ENCODE data around the gene CTNNBIP1.

Gene CTNNBIP1

GRCh38 chr1:9858293-9859035 lies 51.6 kb downstream of the CTNNBIP1 start:
- Histone ChIP-seq H3K36me3 (ENCODE audit: control insufficient read depth, insufficient read depth, low read length) (peaks cover 3% of the 10 kb centered on the region), H3K27ac (ENCODE audit: insufficient read depth, low read length, poor library complexity, severe bottlenecking) (no peak overlapping the region), H3K9me3 (ENCODE audit: control insufficient read depth, low read length) (no peaks in the 10 kb centered on the region), H3K4me1 (ENCODE audit: control insufficient read depth, insufficient read depth, low read length, poor library complexity, severe bottlenecking) (no peaks in the 10 kb centered on the region), H3K27me3 (replicated peaks; ENCODE audit: control insufficient read depth, insufficient read depth, low read length, poor library complexity, severe bottlenecking) (no peaks in the 10 kb centered on the region), H3K4me3 (ENCODE audit: insufficient read depth, low read depth, low read length, poor library complexity, severe bottlenecking) (no peak overlapping the region)
- no peak for DNase-seq

GRCh38 chr1:9855186-9855585 lies 54.9 kb downstream of the CTNNBIP1 start:
- Histone ChIP-seq H3K4me3 (ENCODE audit: insufficient read depth, low read depth, low read length, poor library complexity, severe bottlenecking) (no peak overlapping the region), H3K9me3 (ENCODE audit: control insufficient read depth, low read length) (no peaks in the 10 kb centered on the region), H3K36me3 (ENCODE audit: control insufficient read depth, insufficient read depth, low read length) (peaks cover 4% of the 10 kb centered on the region), H3K27ac (ENCODE audit: insufficient read depth, low read length, poor library complexity, severe bottlenecking) (no peak overlapping the region), H3K27me3 (replicated peaks; ENCODE audit: control insufficient read depth, insufficient read depth, low read length, poor library complexity, severe bottlenecking) (no peaks in the 10 kb centered on the region), H3K4me1 (ENCODE audit: control insufficient read depth, insufficient read depth, low read length, poor library complexity, severe bottlenecking) (no peaks in the 10 kb centered on the region)
- DNase-seq: no peak

- DNase-seq: no peak
- Histone ChIP-seq H3K27ac (ENCODE audit: insufficient read depth, low read length, poor library complexity, severe bottlenecking) (no peak overlapping the region), H3K9me3 (ENCODE audit: control insufficient read depth, low read length) (no peaks in the 10 kb centered on the region), H3K4me1 (ENCODE audit: control insufficient read depth, insufficient read depth, low read length, poor library complexity, severe bottlenecking) (no peaks in the 10 kb centered on the region), H3K36me3 (ENCODE audit: control insufficient read depth, insufficient read depth, low read length) (peaks cover 4% of the 10 kb centered on the region), H3K4me3 (ENCODE audit: insufficient read depth, low read depth, low read length, poor library complexity, severe bottlenecking) (no peak overlapping the region), H3K27me3 (replicated peaks; ENCODE audit: control insufficient read depth, insufficient read depth, low read length, poor library complexity, severe bottlenecking) (no peaks in the 10 kb centered on the region)
Observed at GRCh38 chr1:9853249-9853595, 56.8 kb downstream of the CTNNBIP1 start.

- Histone ChIP-seq H3K27ac (ENCODE audit: insufficient read depth, low read length, poor library complexity, severe bottlenecking) (no peak overlapping the region), H3K4me3 (ENCODE audit: insufficient read depth, low read depth, low read length, poor library complexity, severe bottlenecking) (no peak overlapping the region), H3K36me3 (ENCODE audit: control insufficient read depth, insufficient read depth, low read length) (peaks cover 4% of the 10 kb centered on the region), H3K9me3 (ENCODE audit: control insufficient read depth, low read length) (no peaks in the 10 kb centered on the region), H3K27me3 (replicated peaks; ENCODE audit: control insufficient read depth, insufficient read depth, low read length, poor library complexity, severe bottlenecking) (no peaks in the 10 kb centered on the region), H3K4me1 (ENCODE audit: control insufficient read depth, insufficient read depth, low read length, poor library complexity, severe bottlenecking) (no peaks in the 10 kb centered on the region)
- no peak for DNase-seq
Observed at GRCh38 chr1:9852410-9853248, 57.4 kb downstream of the CTNNBIP1 start.

- no peak overlapping the region for H3K4me3 ChIP-seq (ENCODE audit: insufficient read depth, low read depth, low read length, poor library complexity, severe bottlenecking)
- no peaks in the 10 kb centered on the region for H3K9me3 ChIP-seq (ENCODE audit: control insufficient read depth, low read length)
- DNase-seq: no peak
- H3K36me3 ChIP-seq (ENCODE audit: control insufficient read depth, insufficient read depth, low read length): peaks cover 4% of the 10 kb centered on the region
- H3K4me1 ChIP-seq (ENCODE audit: control insufficient read depth, insufficient read depth, low read length, poor library complexity, severe bottlenecking): no peaks in the 10 kb centered on the region
- H3K27me3 ChIP-seq (replicated peaks; ENCODE audit: control insufficient read depth, insufficient read depth, low read length, poor library complexity, severe bottlenecking): no peaks in the 10 kb centered on the region
- H3K27ac ChIP-seq (ENCODE audit: insufficient read depth, low read length, poor library complexity, severe bottlenecking): no peak overlapping the region
Observed at GRCh38 chr1:9852004-9852403, 58.1 kb downstream of the CTNNBIP1 start.

- no peaks in the 10 kb centered on the region for H3K4me1 ChIP-seq (ENCODE audit: control insufficient read depth, insufficient read depth, low read length, poor library complexity, severe bottlenecking)
- H3K9me3 ChIP-seq (ENCODE audit: control insufficient read depth, low read length): no peaks in the 10 kb centered on the region
- no peak overlapping the region for H3K27ac ChIP-seq (ENCODE audit: insufficient read depth, low read length, poor library complexity, severe bottlenecking)
- H3K36me3 ChIP-seq (ENCODE audit: control insufficient read depth, insufficient read depth, low read length): peaks cover 4% of the 10 kb centered on the region
- DNase-seq: no peak
- no peaks in the 10 kb centered on the region for H3K27me3 ChIP-seq (replicated peaks; ENCODE audit: control insufficient read depth, insufficient read depth, low read length, poor library complexity, severe bottlenecking)
- no peak overlapping the region for H3K4me3 ChIP-seq (ENCODE audit: insufficient read depth, low read depth, low read length, poor library complexity, severe bottlenecking)
Observed at GRCh38 chr1:9850442-9851162, 59.5 kb downstream of the CTNNBIP1 start.

GRCh38 chr1:9849691-9850441 lies 60.2 kb downstream of the CTNNBIP1 start:
- Histone ChIP-seq H3K4me3 (ENCODE audit: insufficient read depth, low read depth, low read length, poor library complexity, severe bottlenecking) (no peak overlapping the region), H3K4me1 (ENCODE audit: control insufficient read depth, insufficient read depth, low read length, poor library complexity, severe bottlenecking) (no peaks in the 10 kb centered on the region), H3K27ac (ENCODE audit: insufficient read depth, low read length, poor library complexity, severe bottlenecking) (no peak overlapping the region), H3K27me3 (replicated peaks; ENCODE audit: control insufficient read depth, insufficient read depth, low read length, poor library complexity, severe bottlenecking) (no peaks in the 10 kb centered on the region), H3K36me3 (ENCODE audit: control insufficient read depth, insufficient read depth, low read length) (peaks cover 4% of the 10 kb centered on the region), H3K9me3 (ENCODE audit: control insufficient read depth, low read length) (no peaks in the 10 kb centered on the region)
- DNase-seq: no peak

- Histone ChIP-seq H3K9me3 (ENCODE audit: control insufficient read depth, low read length) (no peaks in the 10 kb centered on the region), H3K27ac (ENCODE audit: insufficient read depth, low read length, poor library complexity, severe bottlenecking) (no peak overlapping the region), H3K4me1 (ENCODE audit: control insufficient read depth, insufficient read depth, low read length, poor library complexity, severe bottlenecking) (no peaks in the 10 kb centered on the region), H3K4me3 (ENCODE audit: insufficient read depth, low read depth, low read length, poor library complexity, severe bottlenecking) (no peak overlapping the region), H3K27me3 (replicated peaks; ENCODE audit: control insufficient read depth, insufficient read depth, low read length, poor library complexity, severe bottlenecking) (no peaks in the 10 kb centered on the region), H3K36me3 (ENCODE audit: control insufficient read depth, insufficient read depth, low read length) (no peaks in the 10 kb centered on the region)
- no peak for DNase-seq
Observed at GRCh38 chr1:9848022-9848421, 62.0 kb downstream of the CTNNBIP1 start.

- Histone ChIP-seq H3K4me1 (ENCODE audit: control insufficient read depth, insufficient read depth, low read length, poor library complexity, severe bottlenecking) (no peaks in the 10 kb centered on the region), H3K36me3 (ENCODE audit: control insufficient read depth, insufficient read depth, low read length) (no peaks in the 10 kb centered on the region), H3K9me3 (ENCODE audit: control insufficient read depth, low read length) (no peaks in the 10 kb centered on the region), H3K4me3 (ENCODE audit: insufficient read depth, low read depth, low read length, poor library complexity, severe bottlenecking) (no peak overlapping the region), H3K27ac (ENCODE audit: insufficient read depth, low read length, poor library complexity, severe bottlenecking) (no peak overlapping the region), H3K27me3 (replicated peaks; ENCODE audit: control insufficient read depth, insufficient read depth, low read length, poor library complexity, severe bottlenecking) (no peaks in the 10 kb centered on the region)
- no peak for DNase-seq
Observed at GRCh38 chr1:9847269-9847668, 62.8 kb downstream of the CTNNBIP1 start.
